ENCODE data around the gene NAXE.

GRCh38 chr1:156608036-156608674 lies 16.6 kb downstream of the NAXE start:
- TF ChIP-seq CTCF (IDR thresholded peaks at IDR 0.05) (peak; percentile 77), EZH2phosphoT487 (IDR thresholded peaks at IDR 0.05) (no peak), EZH2 (IDR thresholded peaks at IDR 0.05) (no peak)

Measured in neural progenitor cell (in vitro differentiated cells).